ENCODE data around the gene RAB6B. TPM values are rescaled to one million over a fixed set of nuclear protein-coding genes. Genes with fewer than 3 reads are reported as not detected.

RAB6B gene
- total RNA-seq, 2 experiments from 2014 or later: 1.7 to 2.0 TPM

DNA sequence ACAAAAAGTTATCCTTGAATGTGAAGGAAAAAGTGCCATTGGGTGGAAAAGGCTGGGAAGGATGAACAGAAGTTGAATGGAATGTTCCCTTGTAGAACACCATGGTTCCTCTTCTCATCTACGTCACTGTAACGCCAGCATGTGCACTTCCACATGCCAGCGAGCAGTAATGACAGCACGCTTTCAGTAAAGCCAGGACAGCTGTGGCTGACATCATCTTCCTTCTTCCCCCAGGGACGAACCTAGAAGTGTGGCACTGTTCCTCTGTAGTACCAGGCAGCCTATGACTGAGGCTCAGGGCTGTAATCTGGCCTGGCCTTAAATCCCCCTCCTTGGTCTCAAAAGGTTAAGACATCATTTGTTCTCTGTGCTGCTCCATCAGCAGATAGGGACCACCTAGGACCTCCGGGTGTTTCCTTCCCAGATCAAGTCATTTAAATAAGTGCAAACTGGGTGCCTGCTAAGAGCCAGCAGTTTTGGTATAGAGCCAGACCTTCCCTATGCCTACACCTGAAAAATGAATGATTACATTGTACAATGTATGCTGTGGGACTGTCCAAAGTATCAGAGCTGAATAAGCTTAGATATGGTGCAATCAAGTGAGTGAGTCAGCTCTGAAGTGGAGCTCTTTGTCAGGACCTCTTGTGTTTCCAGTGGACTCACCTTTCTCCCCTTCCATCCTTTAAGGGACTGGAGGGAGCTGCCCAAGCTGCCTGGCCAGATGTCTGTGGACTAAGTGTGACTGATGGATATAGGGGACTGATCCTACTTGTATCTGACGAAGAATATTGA lies 95.7 kb downstream of the RAB6B start:
- Mint-ChIP-seq H3K4me3 (no peak overlapping the region), H3K9me3 (no peaks in the 10 kb centered on the region), H3K27me3 (peaks cover 17% of the 10 kb centered on the region), H3K36me3 (ENCODE audit: low read depth) (no peaks in the 10 kb centered on the region), H3K27ac (no peak overlapping the region), H3K4me1 (ENCODE audit: low read depth) (peaks cover 2% of the 10 kb centered on the region)
- DNase-seq (no peak), ATAC-seq (no peak)
- ChIA-PET CTCF (no interaction called here), POLR2A (no interaction called here)
- intact Hi-C loops (cut with micrococcal nuclease): no loop called here
- TF ChIP-seq, protein P1, sequence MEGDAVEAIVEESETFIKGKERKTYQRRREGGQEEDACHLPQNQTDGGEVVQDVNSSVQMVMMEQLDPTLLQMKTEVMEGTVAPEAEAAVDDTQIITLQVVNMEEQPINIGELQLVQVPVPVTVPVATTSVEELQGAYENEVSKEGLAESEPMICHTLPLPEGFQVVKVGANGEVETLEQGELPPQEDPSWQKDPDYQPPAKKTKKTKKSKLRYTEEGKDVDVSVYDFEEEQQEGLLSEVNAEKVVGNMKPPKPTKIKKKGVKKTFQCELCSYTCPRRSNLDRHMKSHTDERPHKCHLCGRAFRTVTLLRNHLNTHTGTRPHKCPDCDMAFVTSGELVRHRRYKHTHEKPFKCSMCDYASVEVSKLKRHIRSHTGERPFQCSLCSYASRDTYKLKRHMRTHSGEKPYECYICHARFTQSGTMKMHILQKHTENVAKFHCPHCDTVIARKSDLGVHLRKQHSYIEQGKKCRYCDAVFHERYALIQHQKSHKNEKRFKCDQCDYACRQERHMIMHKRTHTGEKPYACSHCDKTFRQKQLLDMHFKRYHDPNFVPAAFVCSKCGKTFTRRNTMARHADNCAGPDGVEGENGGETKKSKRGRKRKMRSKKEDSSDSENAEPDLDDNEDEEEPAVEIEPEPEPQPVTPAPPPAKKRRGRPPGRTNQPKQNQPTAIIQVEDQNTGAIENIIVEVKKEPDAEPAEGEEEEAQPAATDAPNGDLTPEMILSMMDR (IDR thresholded peaks at IDR 0.05): no peak

DNA sequence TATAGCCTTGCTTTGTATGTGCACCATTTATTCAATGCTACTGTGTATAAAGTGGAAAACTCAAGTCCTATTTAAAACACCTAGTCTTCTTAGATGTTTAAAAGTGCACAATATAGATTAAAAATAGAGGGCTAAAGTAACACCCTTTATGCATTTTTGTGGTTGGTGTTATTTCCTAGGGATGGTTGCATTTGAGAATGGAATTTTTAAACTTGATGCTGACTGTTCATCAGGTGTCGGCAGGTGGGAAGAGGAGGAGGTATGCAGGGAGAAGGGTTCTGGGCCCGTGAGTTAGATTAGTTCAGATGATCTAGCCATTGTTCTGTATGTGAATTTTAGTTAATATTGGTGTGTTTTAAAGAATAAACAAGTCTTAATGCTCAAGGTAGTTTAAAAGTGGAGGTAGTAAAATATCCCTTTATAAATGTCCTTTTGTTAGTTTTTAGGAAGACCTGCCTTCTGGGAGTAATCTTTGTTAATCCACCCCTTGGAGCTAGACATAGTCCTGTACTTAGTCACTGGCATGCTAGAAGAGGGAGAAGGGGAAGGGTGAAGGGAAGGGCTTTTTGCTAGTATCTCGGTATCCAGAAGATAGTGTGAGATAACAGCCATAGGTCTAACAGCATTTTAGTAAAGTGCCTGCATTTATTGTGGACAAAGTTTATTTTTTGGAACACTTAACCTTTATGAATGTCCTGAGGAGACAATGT lies 98.1 kb downstream of the RAB6B start:
- Mint-ChIP-seq H3K36me3 (ENCODE audit: low read depth) (no peaks in the 10 kb centered on the region), H3K27ac (no peak overlapping the region), H3K4me3 (no peak overlapping the region), H3K4me1 (ENCODE audit: low read depth) (no peaks in the 10 kb centered on the region), H3K9me3 (peaks cover 4% of the 10 kb centered on the region), H3K27me3 (peaks cover 19% of the 10 kb centered on the region)
- POLR2A ChIA-PET: no interaction called here
- CTCF ChIA-PET: no interaction called here
- no peak for DNase-seq
- ATAC-seq: no peak
- TF ChIP-seq, protein P1 (IDR thresholded peaks at IDR 0.05): no peak
- intact Hi-C loops (cut with micrococcal nuclease): no loop called here

DNA sequence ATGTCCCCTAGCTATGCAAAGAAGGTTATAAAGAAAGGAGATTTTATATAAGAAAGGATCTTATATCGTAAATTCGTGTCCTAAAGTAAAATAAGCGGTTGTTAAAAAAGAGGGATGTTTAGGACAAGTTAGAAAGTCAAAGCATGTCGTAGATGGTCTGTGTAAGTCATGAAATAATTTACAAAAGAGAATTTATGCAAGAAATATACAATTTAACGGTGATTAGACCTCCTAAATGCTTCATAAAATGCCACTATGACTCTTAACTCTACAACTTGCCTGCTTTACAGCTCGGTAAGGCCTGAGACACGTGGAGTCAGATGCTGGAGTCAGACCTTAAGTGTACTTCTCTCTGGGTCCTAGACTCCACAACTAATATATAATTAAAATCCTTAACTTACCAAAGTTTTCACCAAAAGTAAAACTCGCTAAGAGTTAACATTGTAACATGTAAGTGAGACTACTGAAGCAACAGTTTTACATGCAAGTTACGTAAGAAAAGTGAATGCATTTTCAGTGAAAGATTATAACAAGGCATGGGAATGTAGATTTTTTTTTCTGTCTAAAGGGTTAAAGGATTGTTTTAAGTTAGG lies 103.4 kb downstream of the RAB6B start:
- ATAC-seq (no peak), DNase-seq (no peak)
- H3K4me1 Mint-ChIP-seq (ENCODE audit: low read depth): no peaks in the 10 kb centered on the region
- H3K9me3 Mint-ChIP-seq: peaks cover 7% of the 10 kb centered on the region
- H3K36me3 Mint-ChIP-seq (ENCODE audit: low read depth): no peaks in the 10 kb centered on the region
- intact Hi-C loops (cut with micrococcal nuclease): no loop called here
- POLR2A ChIA-PET: no interaction called here
- peaks cover 9% of the 10 kb centered on the region for H3K27me3 Mint-ChIP-seq
- no peak overlapping the region for H3K27ac Mint-ChIP-seq
- H3K4me3 Mint-ChIP-seq: no peak overlapping the region
- TF ChIP-seq, protein P1 (IDR thresholded peaks at IDR 0.05): no peak
- CTCF ChIA-PET: no interaction called here

DNA sequence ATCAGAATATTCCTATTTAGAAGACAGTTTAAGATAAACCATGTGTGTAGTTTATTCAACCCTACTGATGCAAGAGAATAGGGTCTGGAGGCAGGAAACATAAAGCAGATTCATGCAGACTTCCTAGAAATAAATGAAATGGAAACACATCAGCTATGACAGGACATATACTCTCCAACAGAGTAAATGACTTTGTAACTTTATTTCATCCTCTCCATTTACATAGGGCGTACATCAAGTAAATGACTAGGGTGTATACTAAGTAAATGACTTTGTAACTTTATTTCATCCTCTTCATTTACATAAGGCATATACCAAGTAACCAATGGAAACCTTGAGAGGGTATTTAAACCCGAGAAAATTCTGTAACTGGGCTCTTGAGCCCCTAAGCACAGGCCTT lies 107.7 kb downstream of the RAB6B start:
- H3K27ac Mint-ChIP-seq: no peak overlapping the region
- peaks cover 6% of the 10 kb centered on the region for H3K9me3 Mint-ChIP-seq
- ChIA-PET POLR2A (no interaction called here), CTCF (no interaction called here)
- H3K4me3 Mint-ChIP-seq: no peak overlapping the region
- ATAC-seq (no peak), DNase-seq (no peak)
- no peaks in the 10 kb centered on the region for H3K36me3 Mint-ChIP-seq (ENCODE audit: low read depth)
- intact Hi-C loops (cut with micrococcal nuclease): no loop called here
- H3K4me1 Mint-ChIP-seq (ENCODE audit: low read depth): no peaks in the 10 kb centered on the region
- H3K27me3 Mint-ChIP-seq: peaks cover 20% of the 10 kb centered on the region
- TF ChIP-seq, protein P1 (IDR thresholded peaks at IDR 0.05): no peak

DNA sequence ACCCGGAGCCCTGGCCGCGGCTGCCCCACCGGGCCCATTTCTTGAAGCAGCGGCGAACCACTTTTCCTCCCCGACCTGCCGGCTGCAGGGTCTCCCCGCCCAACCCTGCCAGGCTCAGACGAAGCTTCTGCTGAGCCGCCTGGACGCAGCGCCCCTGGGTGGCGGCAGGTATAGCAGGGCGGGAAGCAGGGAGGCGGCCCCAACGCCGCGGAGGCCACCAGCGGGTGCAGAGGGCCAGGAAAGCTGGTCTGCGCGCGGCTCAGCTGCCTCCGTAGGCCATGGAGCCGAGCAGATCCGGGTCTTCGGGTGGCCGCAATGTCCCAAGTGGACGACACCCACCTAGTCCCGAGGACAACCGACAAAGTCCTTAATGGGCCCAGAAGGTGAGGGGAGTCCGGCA lies 111.9 kb downstream of the RAB6B start:
- no peaks in the 10 kb centered on the region for H3K4me1 Mint-ChIP-seq (ENCODE audit: low read depth)
- CTCF ChIA-PET: no interaction called here
- H3K27me3 Mint-ChIP-seq: peaks cover 30% of the 10 kb centered on the region
- H3K27ac Mint-ChIP-seq: no peak overlapping the region
- no peaks in the 10 kb centered on the region for H3K9me3 Mint-ChIP-seq
- no peak overlapping the region for H3K4me3 Mint-ChIP-seq
- H3K36me3 Mint-ChIP-seq (ENCODE audit: low read depth): no peaks in the 10 kb centered on the region
- TF ChIP-seq, protein P1 (IDR thresholded peaks at IDR 0.05): no peak
- DNase-seq (no peak), ATAC-seq (no peak)
- intact Hi-C loops (cut with micrococcal nuclease): no loop called here
- POLR2A ChIA-PET: no interaction called here

All from activated CD8-positive, alpha-beta T cell treated with anti-CD3 and anti-CD28 coated beads for 36 hours (primary cell).